SK-N-SH (cell line): Measurements from ENCODE around the gene TDRD12. TPM values are rescaled to one million over a fixed set of nuclear protein-coding genes. Genes with fewer than 3 reads are reported as not detected.

Experiments
- CTCF ChIA-PET: fragments of 300-600, 350-600 bp; formaldehyde crosslinking; extraction: SDS; loops from one replicate; lab custom pipeline; 2021; lab: Yijun Ruan, JAX
- POLR2A ChIA-PET: fragments of 350-600 bp; sonication (Branson Sonifier 250); formaldehyde crosslinking; extraction: SDS; loops from one replicate; lab custom pipeline; 2020; ENCODE audit warnings: antibody characterized with exemption, inconsistent platforms; lab: Yijun Ruan, JAX
- DNase-seq: peaks from one replicate; pipeline ENCODE4 v3.0.0; 2012
- H2AFZ ChIP-seq: fragments of 200-600 bp; sonication (generic); 2 replicates; pipeline ENCODE4 v1.8.1; 2016; ENCODE audit warnings: antibody characterized with exemption, mild to moderate bottlenecking, low read depth
- H3F3A ChIP-seq: fragments of 200-600 bp; sonication (generic); replicated peaks from 2 replicates; pipeline ENCODE3; 2016; ENCODE audit warnings: antibody characterized with exemption, mild to moderate bottlenecking; ENCODE audit not compliant: insufficient read depth
- H3K27ac ChIP-seq, 2 experiments: fragments of 200-500 bp in 1 of 2; fragments of 200-600 bp in 1 of 2; sonication (Bioruptor generic) in 1 of 2; sonication (generic), shearing (Covaris generic) in 1 of 2; 2 replicates each; pipeline versions ENCODE4 v1.5.1 to v1.6.1; 2014 to 2016; ENCODE audit warnings: low read depth in 2 of 2, inconsistent platforms in 1 of 2, low read length in 1 of 2, mild to moderate bottlenecking in 1 of 2, mixed read lengths in 1 of 2
- H3K27me3 ChIP-seq: fragments of 200-600 bp; sonication (generic), shearing (Covaris generic); 2 replicates; pipeline ENCODE4 v1.6.1; 2016; ENCODE audit warnings: mixed run types; ENCODE audit not compliant: insufficient read depth
- H3K36me3 ChIP-seq, 2 experiments: fragments of 200-500 bp in 1 of 2; fragments of 200-600 bp in 1 of 2; sonication (Bioruptor generic) in 1 of 2; sonication (generic) in 1 of 2; replicated peaks in 1 of 2; 2 replicates each; pipeline versions ENCODE3 to v1.5.1; 2014 to 2016; ENCODE audit warnings: low read length in 1 of 2, mild to moderate bottlenecking in 1 of 2; ENCODE audit not compliant: insufficient read depth in 2 of 2, control insufficient read depth in 1 of 2
- H3K4me1 ChIP-seq, 2 experiments: fragments of 200-500 bp in 1 of 2; fragments of 200-600 bp in 1 of 2; sonication (Bioruptor generic) in 1 of 2; sonication (generic), shearing (Covaris generic) in 1 of 2; 2 replicates each; pipeline versions ENCODE4 v1.5.1 to v1.6.1; 2014 to 2016; ENCODE audit warnings: low read depth in 1 of 2, low read length in 1 of 2, mixed run types in 1 of 2; ENCODE audit not compliant: insufficient read depth in 2 of 2, control insufficient read depth in 1 of 2
- H3K4me2 ChIP-seq: fragments of 200-600 bp; sonication (generic), shearing (Covaris generic); 2 replicates; pipeline ENCODE4 v1.6.1; 2017; ENCODE audit warnings: mixed run types
- H3K4me3 ChIP-seq, 2 experiments: fragments of 200-500 bp in 1 of 2; fragments of 200-600 bp in 1 of 2; sonication (Bioruptor generic) in 1 of 2; sonication (generic), shearing (Covaris generic) in 1 of 2; 2 replicates each; pipeline versions ENCODE4 v1.5.1 to v1.8.1; 2014 to 2016; ENCODE audit warnings: low read depth in 2 of 2, inconsistent platforms in 1 of 2, low read length in 1 of 2, mild to moderate bottlenecking in 1 of 2, mixed read lengths in 1 of 2, moderate library complexity in 1 of 2
- H3K79me2 ChIP-seq: fragments of 200-600 bp; sonication (generic); 2 replicates; pipeline ENCODE4 v1.8.1; 2017; ENCODE audit warnings: mild to moderate bottlenecking; ENCODE audit not compliant: insufficient read depth
- H3K9ac ChIP-seq: fragments of 200-600 bp; sonication (generic); 2 replicates; pipeline ENCODE4 v1.6.1; 2017; ENCODE audit warnings: mixed run types
- H3K9me2 ChIP-seq: fragments of 200-600 bp; sonication (generic); 2 replicates; pipeline ENCODE4 v1.6.1; 2017; ENCODE audit warnings: mixed run types
- H3K9me3 ChIP-seq: fragments of 200-600 bp; sonication (generic); 2 replicates; pipeline ENCODE4 v1.6.1; 2017; ENCODE audit warnings: mixed run types, mild to moderate bottlenecking, moderate library complexity
- H4K20me1 ChIP-seq: fragments of 200-600 bp; sonication (generic); 2 replicates; pipeline ENCODE4 v1.6.1; 2017; ENCODE audit warnings: mild to moderate bottlenecking, mixed run types; ENCODE audit not compliant: insufficient read depth
- EP300 ChIP-seq, 2 experiments: IDR thresholded peaks; 2 replicates each; pipeline versions ENCODE4 v1.4.0 to v1.6.1; 2012; ENCODE audit warnings: borderline replicate concordance in 1 of 2, low read depth in 1 of 2, low read length in 1 of 2
- FOXJ3 ChIP-seq: sonication (generic); formaldehyde crosslinking; IDR thresholded peaks from 2 replicates; pipeline ENCODE4 v1.5.1; 2020; ENCODE audit warnings: mild to moderate bottlenecking, missing genetic modification reagents
- FOXM1 ChIP-seq: IDR thresholded peaks from 2 replicates; pipeline ENCODE4 v1.4.0; 2012; ENCODE audit warnings: low read depth, mild to moderate bottlenecking
- GABPA ChIP-seq: IDR thresholded peaks from 2 replicates; pipeline ENCODE4 v1.4.0; 2012; ENCODE audit warnings: low read depth, mild to moderate bottlenecking
- GATA2 ChIP-seq: sonication (generic); formaldehyde crosslinking; IDR thresholded peaks from 2 replicates; pipeline ENCODE4 v1.5.0; 2020; ENCODE audit warnings: mild to moderate bottlenecking, missing genetic modification reagents
- JUND ChIP-seq: IDR thresholded peaks from 2 replicates; pipeline ENCODE4 v1.4.0; 2012
- MEF2A ChIP-seq: IDR thresholded peaks from 2 replicates; pipeline ENCODE4 v1.4.0; 2012; ENCODE audit warnings: low read depth, borderline replicate concordance
- MXI1 ChIP-seq: IDR thresholded peaks from 2 replicates; pipeline ENCODE4 v1.6.1; 2012; ENCODE audit warnings: mild to moderate bottlenecking, low read depth, low read length, improper control_type of control experiment
- POLR2AphosphoS5 ChIP-seq: IDR thresholded peaks from 2 replicates; pipeline ENCODE4 v1.6.1; 2012; ENCODE audit warnings: low read depth, low read length
- RAD21 ChIP-seq: IDR thresholded peaks from 2 replicates; pipeline ENCODE4 v1.6.1; 2012; ENCODE audit warnings: mild to moderate bottlenecking, low read length
- RCOR1 ChIP-seq: fragments of 150-350 bp; IDR thresholded peaks from 2 replicates; pipeline ENCODE4 v1.6.1; 2017; ENCODE audit warnings: antibody characterized with exemption, low read length
- RXRA ChIP-seq: IDR thresholded peaks from 2 replicates; pipeline ENCODE4 v1.4.0; 2012; ENCODE audit warnings: low read depth, mild to moderate bottlenecking, borderline replicate concordance
- SMC3 ChIP-seq: IDR thresholded peaks from 2 replicates; pipeline ENCODE4 v1.6.1; 2012; ENCODE audit warnings: low read depth, low read length, improper control_type of control experiment
- TAF1 ChIP-seq: IDR thresholded peaks from 2 replicates; pipeline ENCODE4 v1.6.1; 2012; ENCODE audit warnings: low read depth, mild to moderate bottlenecking, low read length, moderate library complexity, borderline replicate concordance
- TEAD4 ChIP-seq: IDR thresholded peaks from 2 replicates; pipeline ENCODE4 v1.4.0; 2012; ENCODE audit warnings: mild to moderate bottlenecking, borderline replicate concordance; ENCODE audit not compliant: insufficient read depth
- YY1 ChIP-seq: IDR thresholded peaks from 2 replicates; pipeline ENCODE4 v1.4.0; 2012; ENCODE audit warnings: low read depth, mild to moderate bottlenecking
- WGBS: methylation state at CpG from one replicate; pipeline ENCODE4 v1.1.6; 2017; ENCODE audit warnings: low lambda C conversion rate; 5-methylcytosine and 5-hydroxymethylcytosine counted together
- polyA plus RNA-seq, 3 experiments: library from polyadenylated mRNA; depleted of rRNA; stranded (reverse); fragments of >200 nt; gene quantifications; 2 replicates each; pipeline ENCODE4 v1.2.3, GENCODE V29; 2012
- TF ChIP-seq, protein P1 (sequence below): fragments of 150-350 bp; IDR thresholded peaks from 2 replicates; pipeline ENCODE4 v1.6.1; 2017; ENCODE audit warnings: antibody characterized with exemption, low read length, low read depth, borderline replicate concordance
- TF ChIP-seq, protein P2 (sequence below): fragments of 150-350 bp; IDR thresholded peaks from 2 replicates; pipeline ENCODE4 v1.6.1; 2016; ENCODE audit warnings: mild to moderate bottlenecking, low read depth, low read length
- TF ChIP-seq, protein P3 (sequence below): IDR thresholded peaks from 2 replicates; pipeline ENCODE4; 2012
- TF ChIP-seq, protein P4 (sequence below): IDR thresholded peaks from 2 replicates; pipeline ENCODE4 v1.4.0; 2012; ENCODE audit warnings: low read depth, borderline replicate concordance

The TDRD12 gene
- polyA plus RNA-seq, 1 of the 3 experiments (the other 2 are of a cell fraction): 0.05 TPM

DNA sequence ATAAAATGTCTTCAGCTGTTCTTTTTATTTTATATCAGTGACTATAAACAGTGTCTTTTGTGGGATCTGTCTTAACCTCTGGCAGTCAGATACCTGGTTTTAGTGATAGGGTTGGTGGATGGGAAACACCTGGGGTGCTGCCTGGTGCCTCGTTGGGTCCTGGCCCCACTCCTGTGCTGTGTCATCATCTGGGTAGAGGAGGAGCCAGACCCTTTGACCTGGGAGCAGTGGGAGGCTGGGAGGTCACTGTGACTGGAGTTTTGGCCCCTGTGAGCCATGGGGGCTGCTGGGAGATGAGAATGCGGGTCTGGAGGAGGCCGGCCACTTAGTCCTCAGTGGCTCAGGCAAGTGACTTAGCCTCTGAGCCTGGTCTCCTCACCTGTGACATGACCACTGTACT, 29.4 kb downstream of the TDRD12 start:
- Histone ChIP-seq H3K9me2 (no peaks in the 10 kb centered on the region), H3K9ac (no peak overlapping the region), H3K4me1 (0 out of 4 replicates have a peak, but pooled peaks cover 0 to 6% of the 10 kb centered on the region in 2 experiments), H3K27ac (no peak overlapping the region), H3K4me2 (no peak overlapping the region), H3K79me2 (no peaks in the 10 kb centered on the region), H4K20me1 (no peaks in the 10 kb centered on the region), H3F3A (peaks cover 6% of the 10 kb centered on the region), H3K36me3 (no peaks in the 10 kb centered on the region), H3K27me3 (no peaks in the 10 kb centered on the region), H3K9me3 (no peaks in the 10 kb centered on the region), H2AFZ (no peak overlapping the region), H3K4me3 (no peak overlapping the region)
- ChIA-PET CTCF (interaction anchor here (1.0 to 2.3 kb wide), 4 partner anchors 13 to 101 kb away, joined by 3 to 6 read pairs (median 4); no protein-coding TSS in a partner anchor), POLR2A (no interaction called here)
- 59% methylated on average over 3 of the region's 3 CpGs for WGBS
- DNase-seq: no peak
- TF ChIP-seq, protein P1, sequence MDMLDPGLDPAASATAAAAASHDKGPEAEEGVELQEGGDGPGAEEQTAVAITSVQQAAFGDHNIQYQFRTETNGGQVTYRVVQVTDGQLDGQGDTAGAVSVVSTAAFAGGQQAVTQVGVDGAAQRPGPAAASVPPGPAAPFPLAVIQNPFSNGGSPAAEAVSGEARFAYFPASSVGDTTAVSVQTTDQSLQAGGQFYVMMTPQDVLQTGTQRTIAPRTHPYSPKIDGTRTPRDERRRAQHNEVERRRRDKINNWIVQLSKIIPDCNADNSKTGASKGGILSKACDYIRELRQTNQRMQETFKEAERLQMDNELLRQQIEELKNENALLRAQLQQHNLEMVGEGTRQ: no peak

DNA sequence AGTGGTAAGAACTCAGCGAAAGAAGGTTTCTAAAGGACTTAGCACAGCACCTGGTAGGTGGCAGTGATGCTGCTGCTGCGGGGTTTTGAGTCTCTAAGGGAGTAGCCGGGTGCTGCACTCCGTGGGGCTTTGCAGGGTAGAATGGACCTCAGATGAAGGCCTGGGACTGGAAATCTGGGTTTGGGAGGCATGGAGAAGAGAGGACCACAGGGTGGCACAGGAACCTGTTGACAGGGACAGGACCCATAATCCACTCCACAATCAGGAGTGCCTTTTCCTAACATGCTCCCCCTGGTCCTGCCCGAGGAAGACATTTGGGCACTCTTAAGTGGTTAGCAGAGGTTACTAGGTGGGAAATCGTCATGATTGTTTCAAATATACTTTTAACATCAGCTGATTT, 29.8 kb downstream of the TDRD12 start:
- no peak overlapping the region for H3K4me3 ChIP-seq
- no peak overlapping the region for H3K9ac ChIP-seq
- TF ChIP-seq RAD21 (no peak), FOXJ3 (CRISPR knock-in tag) (no peak), TEAD4 (no peak), RCOR1 (no peak), GATA2 (no peak), GABPA (no peak), MEF2A (no peak), RXRA (no peak), TAF1 (no peak), EP300 (IDR thresholded peaks at IDR 0.05; ENCODE audit: borderline replicate concordance in 1 of 2, low read depth in 1 of 2, low read length in 1 of 2) (no peak), POLR2AphosphoS5 (no peak), JUND (no peak), FOXM1 (no peak), YY1 (no peak), SMC3 (no peak), MXI1 (no peak)
- TF ChIP-seq, protein P2, sequence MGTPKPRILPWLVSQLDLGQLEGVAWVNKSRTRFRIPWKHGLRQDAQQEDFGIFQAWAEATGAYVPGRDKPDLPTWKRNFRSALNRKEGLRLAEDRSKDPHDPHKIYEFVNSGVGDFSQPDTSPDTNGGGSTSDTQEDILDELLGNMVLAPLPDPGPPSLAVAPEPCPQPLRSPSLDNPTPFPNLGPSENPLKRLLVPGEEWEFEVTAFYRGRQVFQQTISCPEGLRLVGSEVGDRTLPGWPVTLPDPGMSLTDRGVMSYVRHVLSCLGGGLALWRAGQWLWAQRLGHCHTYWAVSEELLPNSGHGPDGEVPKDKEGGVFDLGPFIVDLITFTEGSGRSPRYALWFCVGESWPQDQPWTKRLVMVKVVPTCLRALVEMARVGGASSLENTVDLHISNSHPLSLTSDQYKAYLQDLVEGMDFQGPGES: no peak
- TF ChIP-seq, protein P1: no peak
- TF ChIP-seq, protein P3, sequence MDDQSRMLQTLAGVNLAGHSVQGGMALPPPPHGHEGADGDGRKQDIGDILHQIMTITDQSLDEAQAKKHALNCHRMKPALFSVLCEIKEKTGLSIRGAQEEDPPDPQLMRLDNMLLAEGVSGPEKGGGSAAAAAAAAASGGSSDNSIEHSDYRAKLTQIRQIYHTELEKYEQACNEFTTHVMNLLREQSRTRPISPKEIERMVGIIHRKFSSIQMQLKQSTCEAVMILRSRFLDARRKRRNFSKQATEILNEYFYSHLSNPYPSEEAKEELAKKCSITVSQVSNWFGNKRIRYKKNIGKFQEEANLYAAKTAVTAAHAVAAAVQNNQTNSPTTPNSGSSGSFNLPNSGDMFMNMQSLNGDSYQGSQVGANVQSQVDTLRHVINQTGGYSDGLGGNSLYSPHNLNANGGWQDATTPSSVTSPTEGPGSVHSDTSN: no peak
- TF ChIP-seq, protein P4, sequence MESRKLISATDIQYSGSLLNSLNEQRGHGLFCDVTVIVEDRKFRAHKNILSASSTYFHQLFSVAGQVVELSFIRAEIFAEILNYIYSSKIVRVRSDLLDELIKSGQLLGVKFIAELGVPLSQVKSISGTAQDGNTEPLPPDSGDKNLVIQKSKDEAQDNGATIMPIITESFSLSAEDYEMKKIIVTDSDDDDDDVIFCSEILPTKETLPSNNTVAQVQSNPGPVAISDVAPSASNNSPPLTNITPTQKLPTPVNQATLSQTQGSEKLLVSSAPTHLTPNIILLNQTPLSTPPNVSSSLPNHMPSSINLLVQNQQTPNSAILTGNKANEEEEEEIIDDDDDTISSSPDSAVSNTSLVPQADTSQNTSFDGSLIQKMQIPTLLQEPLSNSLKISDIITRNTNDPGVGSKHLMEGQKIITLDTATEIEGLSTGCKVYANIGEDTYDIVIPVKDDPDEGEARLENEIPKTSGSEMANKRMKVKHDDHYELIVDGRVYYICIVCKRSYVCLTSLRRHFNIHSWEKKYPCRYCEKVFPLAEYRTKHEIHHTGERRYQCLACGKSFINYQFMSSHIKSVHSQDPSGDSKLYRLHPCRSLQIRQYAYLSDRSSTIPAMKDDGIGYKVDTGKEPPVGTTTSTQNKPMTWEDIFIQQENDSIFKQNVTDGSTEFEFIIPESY: no peak
- no peak overlapping the region for H3K4me2 ChIP-seq
- no peaks in the 10 kb centered on the region for H4K20me1 ChIP-seq
- H3K79me2 ChIP-seq: no peaks in the 10 kb centered on the region
- CTCF ChIA-PET: no interaction called here
- 48% methylated on average over 6 of the region's 6 CpGs for WGBS
- H3F3A ChIP-seq: peaks cover 6% of the 10 kb centered on the region
- no peak overlapping the region for H3K27ac ChIP-seq
- H3K9me2 ChIP-seq: no peaks in the 10 kb centered on the region
- no peak for DNase-seq
- H3K9me3 ChIP-seq: no peaks in the 10 kb centered on the region
- POLR2A ChIA-PET: no interaction called here
- H2AFZ ChIP-seq: no peak overlapping the region
- 0 out of 4 replicates have a peak, but pooled peaks cover 0 to 6% of the 10 kb centered on the region in 2 experiments for H3K4me1 ChIP-seq
- H3K36me3 ChIP-seq: no peaks in the 10 kb centered on the region
- H3K27me3 ChIP-seq: no peaks in the 10 kb centered on the region
